Thyroid gland (tissue), 4 donors: ENCODE data around the gene ZNF823. TPM values are rescaled to one million over a fixed set of nuclear protein-coding genes. Genes with fewer than 3 reads are reported as not detected.

Experiments used
- DNase-seq, 2 donors: peaks; one replicate each; pipeline ENCODE4 v3.0.0-alpha.2; 2019
- H3K27ac ChIP-seq, 3 donors: fragments of 200-600 bp; sonication (generic); 1 replicate in 2 of 3; 2 replicates in 1 of 3; pipeline ENCODE4 v1.5.1; 2016 to 2019; ENCODE audit warnings: mild to moderate bottlenecking in 1 of 3, moderate library complexity in 1 of 3
- H3K27me3 ChIP-seq: fragments of 200-600 bp; sonication (generic); one replicate; pipeline ENCODE4 v1.5.1; 2019
- H3K36me3 ChIP-seq, 2 donors: fragments of 200-600 bp; sonication (generic); one replicate each; pipeline ENCODE4 v1.5.1; 2016 to 2019
- H3K4me1 ChIP-seq, 2 donors: fragments of 200-600 bp; sonication (generic); one replicate each; pipeline ENCODE4 v1.5.1; 2017 to 2019
- H3K4me3 ChIP-seq, 3 donors: fragments of 200-600 bp; sonication (generic); replicated peaks in 1 of 3; 1 replicate in 2 of 3; 2 replicates in 1 of 3; pipeline ENCODE4 v1.5.1; 2016; ENCODE audit warnings: mild to moderate bottlenecking in 1 of 3
- H3K9me3 ChIP-seq: fragments of 200-600 bp; sonication (generic); one replicate; pipeline ENCODE4 v1.5.1; 2017
- POLR2A ChIP-seq, 2 donors: fragments of 450-650 bp; IDR thresholded peaks; one replicate each; pipeline ENCODE4 v1.6.1; 2017; ENCODE audit warnings: antibody characterized with exemption in 2 of 2, mild to moderate bottlenecking in 2 of 2, moderate library complexity in 1 of 2
- WGBS, 2 donors: methylation state at CpG; one replicate each; pipeline ENCODE4 v1.1.5; 2017; 5-methylcytosine and 5-hydroxymethylcytosine counted together
- intact Hi-C: fragments of 100-400 bp; cut with DNase I; formaldehyde crosslinking; loops from one replicate; pipeline ENCODE4 v1.15.1; 2023
- total RNA-seq, 4 donors: library from RNA; depleted of rRNA; stranded (reverse); fragments of >200 nt; gene quantifications; one replicate each; pipeline ENCODE4 v1.2.3, GENCODE V29; 2016
- TF ChIP-seq, protein P1 (sequence below), 6 experiments: fragments of 200-600 bp in 3 of 6; fragments of 450-650 bp in 3 of 6; sonication (generic) in 3 of 6; IDR thresholded peaks; one replicate each; pipeline ENCODE4 v1.5.1; 2016 to 2019; ENCODE audit warnings: antibody characterized with exemption in 6 of 6, mild to moderate bottlenecking in 2 of 6, inconsistent platforms in 1 of 6, moderate library complexity in 1 of 6

ZNF823 gene
- total RNA-seq, 4 donors from 2014 or later = 7.4 to 11.7 (median 9.1) TPM

DNA sequence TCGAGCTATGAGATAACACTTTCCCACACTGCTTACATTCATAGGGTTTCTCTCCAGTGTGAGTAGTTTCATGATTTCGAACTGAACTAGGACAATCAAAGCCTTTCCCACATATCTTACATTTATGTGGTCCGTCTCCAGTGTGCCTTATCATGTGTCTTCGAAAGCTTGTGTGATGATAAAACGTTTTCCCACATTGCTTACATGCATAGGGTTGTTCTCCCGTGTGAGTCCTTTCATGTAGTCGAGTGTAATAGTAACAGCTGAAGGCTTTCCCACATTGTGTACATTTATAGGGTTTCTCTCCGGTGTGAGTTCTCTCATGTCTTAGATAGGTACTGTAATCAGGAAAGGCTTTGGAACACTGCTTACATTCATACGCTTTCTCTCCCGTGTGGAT lies 16.3 kb downstream of the ZNF823 start:
- Histone ChIP-seq H3K9me3 (no peaks in the 10 kb centered on the region), H3K27ac (no peak overlapping the region), H3K4me3 (no peak overlapping the region), H3K4me1 (no peaks in the 10 kb centered on the region), H3K36me3 (peaks cover 17 to 22% of the 10 kb centered on the region in 2 donors), H3K27me3 (no peaks in the 10 kb centered on the region)
- WGBS, 2 donors = 96 to 98% methylated on average over 10 of the region's 10 CpGs
- intact Hi-C loops = no loop called here
- no peak for DNase-seq
- no peak for TF ChIP-seq POLR2A (IDR thresholded peaks at IDR 0.05)
- TF ChIP-seq, protein P1, sequence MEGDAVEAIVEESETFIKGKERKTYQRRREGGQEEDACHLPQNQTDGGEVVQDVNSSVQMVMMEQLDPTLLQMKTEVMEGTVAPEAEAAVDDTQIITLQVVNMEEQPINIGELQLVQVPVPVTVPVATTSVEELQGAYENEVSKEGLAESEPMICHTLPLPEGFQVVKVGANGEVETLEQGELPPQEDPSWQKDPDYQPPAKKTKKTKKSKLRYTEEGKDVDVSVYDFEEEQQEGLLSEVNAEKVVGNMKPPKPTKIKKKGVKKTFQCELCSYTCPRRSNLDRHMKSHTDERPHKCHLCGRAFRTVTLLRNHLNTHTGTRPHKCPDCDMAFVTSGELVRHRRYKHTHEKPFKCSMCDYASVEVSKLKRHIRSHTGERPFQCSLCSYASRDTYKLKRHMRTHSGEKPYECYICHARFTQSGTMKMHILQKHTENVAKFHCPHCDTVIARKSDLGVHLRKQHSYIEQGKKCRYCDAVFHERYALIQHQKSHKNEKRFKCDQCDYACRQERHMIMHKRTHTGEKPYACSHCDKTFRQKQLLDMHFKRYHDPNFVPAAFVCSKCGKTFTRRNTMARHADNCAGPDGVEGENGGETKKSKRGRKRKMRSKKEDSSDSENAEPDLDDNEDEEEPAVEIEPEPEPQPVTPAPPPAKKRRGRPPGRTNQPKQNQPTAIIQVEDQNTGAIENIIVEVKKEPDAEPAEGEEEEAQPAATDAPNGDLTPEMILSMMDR (IDR thresholded peaks at IDR 0.05) = no peak

GRCh38 chr19:11721681-11722080 lies 17.1 kb downstream of the ZNF823 start:
- H3K9me3 ChIP-seq = no peaks in the 10 kb centered on the region
- no peak overlapping the region for H3K27ac ChIP-seq
- DNase-seq = no peak
- H3K4me1 ChIP-seq = no peaks in the 10 kb centered on the region
- intact Hi-C loops = no loop called here
- no peak for TF ChIP-seq POLR2A (IDR thresholded peaks at IDR 0.05)
- TF ChIP-seq, protein P1 (IDR thresholded peaks at IDR 0.05) = no peak
- H3K4me3 ChIP-seq = no peak overlapping the region
- 83 to 89% methylated on average over 5 of the region's 5 CpGs for WGBS, 2 donors
- no peaks in the 10 kb centered on the region for H3K27me3 ChIP-seq
- H3K36me3 ChIP-seq = peaks cover 17 to 22% of the 10 kb centered on the region in 2 donors

DNA sequence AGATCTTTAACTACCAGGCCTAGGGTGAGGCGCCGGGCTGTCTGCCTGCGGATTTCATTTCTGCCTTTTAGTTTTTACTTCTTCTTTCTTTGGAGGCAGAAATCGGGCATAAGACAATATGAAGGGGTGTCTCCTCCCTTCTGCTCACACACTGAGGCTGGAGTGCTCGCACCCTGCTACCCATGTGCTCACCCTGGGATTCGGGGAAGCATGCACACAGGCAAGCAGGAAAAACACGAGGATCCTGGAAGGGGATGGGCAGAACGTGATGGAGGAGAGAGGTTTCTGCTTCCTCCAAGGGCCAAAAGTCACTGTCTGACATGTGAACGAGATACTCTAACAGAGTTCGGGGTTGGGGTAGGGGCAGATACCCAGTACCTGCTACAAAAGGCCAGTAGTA lies 28.4 kb downstream of the ZNF823 start:
- Histone ChIP-seq H3K9me3 (no peaks in the 10 kb centered on the region), H3K4me1 (no peaks in the 10 kb centered on the region), H3K36me3 (no peaks in the 10 kb centered on the region), H3K27me3 (no peaks in the 10 kb centered on the region), H3K4me3 (no peak overlapping the region), H3K27ac (no peak overlapping the region)
- 86 to 88% methylated on average over 10 of the region's 10 CpGs for WGBS, 2 donors
- TF ChIP-seq, protein P1 (IDR thresholded peaks at IDR 0.05) = no peak
- TF ChIP-seq POLR2A (IDR thresholded peaks at IDR 0.05) = no peak
- intact Hi-C loops = no loop called here
- no peak for DNase-seq

DNA sequence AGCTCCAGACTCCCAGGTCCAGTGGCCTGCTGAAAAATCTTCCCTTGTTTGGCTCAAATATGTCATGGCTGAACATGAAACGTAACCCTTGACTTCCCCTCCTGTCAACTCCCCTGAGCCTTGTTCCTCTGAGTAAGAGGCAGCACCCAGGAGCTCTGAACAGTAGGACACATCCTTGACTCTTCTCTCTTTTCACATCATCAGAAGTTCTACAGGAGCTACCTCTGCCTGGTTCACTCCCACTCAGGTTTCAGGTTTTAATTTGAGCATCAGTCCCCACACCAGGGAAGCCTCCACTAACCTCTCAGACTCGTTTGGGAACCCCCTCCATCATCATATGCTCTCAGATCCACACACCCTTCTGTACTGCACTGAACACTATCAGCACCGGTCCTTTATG lies 30.3 kb downstream of the ZNF823 start:
- no peak overlapping the region for H3K4me3 ChIP-seq
- no peak for TF ChIP-seq POLR2A (IDR thresholded peaks at IDR 0.05)
- no peaks in the 10 kb centered on the region for H3K4me1 ChIP-seq
- no peaks in the 10 kb centered on the region for H3K9me3 ChIP-seq
- no peak for DNase-seq
- intact Hi-C loops = no loop called here
- WGBS, 2 donors = 66 to 80% methylated on average over 3 of the region's 3 CpGs
- no peaks in the 10 kb centered on the region for H3K27me3 ChIP-seq
- no peaks in the 10 kb centered on the region for H3K36me3 ChIP-seq
- H3K27ac ChIP-seq = no peak overlapping the region

DNA sequence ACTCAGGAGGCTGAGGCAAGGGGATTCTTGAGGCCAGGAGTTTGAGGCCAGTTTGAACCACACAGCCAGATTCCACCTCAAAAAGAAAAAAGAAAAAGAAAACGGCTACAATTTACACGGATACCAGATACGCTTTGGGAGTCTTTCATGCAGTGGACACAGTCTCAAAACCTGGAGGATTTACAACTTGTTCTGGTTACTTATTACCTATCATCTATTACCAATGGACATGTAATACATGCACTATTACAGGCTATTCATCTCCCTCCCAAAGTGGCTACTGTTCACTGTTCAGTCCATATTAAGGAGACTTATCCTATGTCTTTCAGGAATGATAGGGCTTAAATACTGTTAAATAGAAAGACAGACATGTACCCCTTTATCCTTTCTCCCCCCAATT lies 33.3 kb downstream of the ZNF823 start:
- H3K27me3 ChIP-seq = no peaks in the 10 kb centered on the region
- TF ChIP-seq, protein P1 (IDR thresholded peaks at IDR 0.05) = no peak
- TF ChIP-seq POLR2A (IDR thresholded peaks at IDR 0.05) = no peak
- no peak for DNase-seq
- H3K27ac ChIP-seq = no peak overlapping the region
- no peaks in the 10 kb centered on the region for H3K9me3 ChIP-seq
- H3K36me3 ChIP-seq = no peaks in the 10 kb centered on the region
- 84 to 91% methylated on average over 3 of the region's 3 CpGs for WGBS, 2 donors
- no peaks in the 10 kb centered on the region for H3K4me1 ChIP-seq
- intact Hi-C loops = no loop called here
- H3K4me3 ChIP-seq = no peak overlapping the region

DNA sequence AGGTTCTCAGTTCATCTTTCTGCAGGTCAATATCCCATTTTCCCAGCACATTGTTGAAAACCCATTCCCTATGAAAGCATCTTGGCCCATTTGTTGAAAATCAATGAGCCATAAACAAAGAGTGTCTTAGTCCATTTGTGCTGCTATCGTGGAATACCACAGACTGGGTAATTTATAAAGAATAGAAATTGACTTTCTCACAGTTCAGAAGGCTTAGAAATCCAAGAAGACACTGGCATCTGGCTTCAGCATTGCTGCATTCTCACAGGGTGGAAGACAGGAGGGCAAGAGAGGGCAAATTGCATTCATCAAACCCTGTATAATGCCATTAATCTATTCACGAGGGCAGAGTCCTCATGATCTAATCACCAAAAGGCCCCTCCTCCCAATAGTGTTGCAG lies 34.1 kb downstream of the ZNF823 start:
- DNase-seq = no peak
- intact Hi-C loops = no loop called here
- H3K9me3 ChIP-seq = no peaks in the 10 kb centered on the region
- 60 to 74% methylated on average over 2 of the region's 2 CpGs for WGBS, 2 donors
- no peaks in the 10 kb centered on the region for H3K27me3 ChIP-seq
- H3K4me3 ChIP-seq = no peak overlapping the region
- H3K4me1 ChIP-seq = no peaks in the 10 kb centered on the region
- no peaks in the 10 kb centered on the region for H3K36me3 ChIP-seq
- no peak for TF ChIP-seq POLR2A (IDR thresholded peaks at IDR 0.05)
- TF ChIP-seq, protein P1 (IDR thresholded peaks at IDR 0.05) = no peak
- H3K27ac ChIP-seq = no peak overlapping the region
